Measurements from ENCODE around the gene ZNF225. TPM values are rescaled to one million over a fixed set of nuclear protein-coding genes. Genes with fewer than 3 reads are reported as not detected.

Gene ZNF225
- total and polyA plus RNA-seq, 11 donors = 1.3 to 6.2 (median 3.1) TPM

DNA sequence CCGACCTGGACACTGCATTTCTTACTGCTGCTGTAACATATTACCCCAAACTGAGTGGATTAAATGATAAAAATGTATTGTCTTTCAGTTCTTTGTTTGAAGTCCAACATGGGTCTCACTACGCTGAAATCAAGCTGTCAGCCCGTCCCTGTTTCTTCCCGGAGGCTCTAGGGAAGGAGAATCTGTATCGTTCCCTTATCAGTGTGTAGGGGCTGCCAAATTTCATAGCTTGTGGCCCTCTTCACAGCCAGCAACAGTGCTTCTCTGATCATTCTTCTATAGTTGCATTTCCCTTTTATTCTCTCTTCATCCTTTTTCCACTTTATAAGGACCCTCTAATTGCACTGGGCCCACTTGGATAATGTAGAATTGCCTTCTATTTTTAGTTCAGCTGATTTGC lies 38.3 kb downstream of the ZNF225 start:
- WGBS, 4 donors = 51 to 72% (median 57%) methylated on average over 5 of the region's 5 CpGs
- H3K9me3 ChIP-seq = peaks cover 0 to 50% (median 23%) of the 10 kb centered on the region in 12 donors

DNA sequence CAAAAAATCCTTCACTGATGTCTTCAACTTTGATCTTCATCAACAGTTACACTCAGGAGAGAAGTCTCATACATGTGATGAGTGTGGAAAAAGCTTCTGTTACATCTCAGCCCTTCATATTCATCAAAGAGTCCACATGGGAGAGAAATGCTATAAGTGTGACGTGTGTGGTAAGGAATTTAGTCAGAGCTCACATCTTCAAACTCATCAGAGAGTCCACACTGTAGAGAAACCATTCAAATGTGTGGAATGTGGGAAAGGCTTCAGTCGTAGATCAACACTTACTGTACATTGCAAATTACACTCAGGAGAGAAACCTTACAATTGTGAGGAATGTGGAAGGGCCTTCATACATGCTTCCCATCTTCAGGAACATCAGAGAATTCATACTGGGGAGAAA lies 43.3 kb downstream of the ZNF225 start:
- DNase-seq (no peak), ATAC-seq (no peak)
- TF ChIP-seq, protein P1, sequence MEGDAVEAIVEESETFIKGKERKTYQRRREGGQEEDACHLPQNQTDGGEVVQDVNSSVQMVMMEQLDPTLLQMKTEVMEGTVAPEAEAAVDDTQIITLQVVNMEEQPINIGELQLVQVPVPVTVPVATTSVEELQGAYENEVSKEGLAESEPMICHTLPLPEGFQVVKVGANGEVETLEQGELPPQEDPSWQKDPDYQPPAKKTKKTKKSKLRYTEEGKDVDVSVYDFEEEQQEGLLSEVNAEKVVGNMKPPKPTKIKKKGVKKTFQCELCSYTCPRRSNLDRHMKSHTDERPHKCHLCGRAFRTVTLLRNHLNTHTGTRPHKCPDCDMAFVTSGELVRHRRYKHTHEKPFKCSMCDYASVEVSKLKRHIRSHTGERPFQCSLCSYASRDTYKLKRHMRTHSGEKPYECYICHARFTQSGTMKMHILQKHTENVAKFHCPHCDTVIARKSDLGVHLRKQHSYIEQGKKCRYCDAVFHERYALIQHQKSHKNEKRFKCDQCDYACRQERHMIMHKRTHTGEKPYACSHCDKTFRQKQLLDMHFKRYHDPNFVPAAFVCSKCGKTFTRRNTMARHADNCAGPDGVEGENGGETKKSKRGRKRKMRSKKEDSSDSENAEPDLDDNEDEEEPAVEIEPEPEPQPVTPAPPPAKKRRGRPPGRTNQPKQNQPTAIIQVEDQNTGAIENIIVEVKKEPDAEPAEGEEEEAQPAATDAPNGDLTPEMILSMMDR (IDR thresholded peaks at IDR 0.05) = no peak
- peaks cover 0 to 98% (median 64%) of the 10 kb centered on the region in 12 donors for H3K9me3 ChIP-seq
- peaks cover 0 to 8% (median 0%) of the 10 kb centered on the region in 12 donors for H3K4me1 ChIP-seq
- no peaks in the 10 kb centered on the region for H3K27me3 ChIP-seq
- H3K4me3 ChIP-seq = no peak overlapping the region
- intact Hi-C loops (cut with DNase I) = no loop called here
- H3K36me3 ChIP-seq = peaks cover 12 to 66% (median 61%) of the 10 kb centered on the region in 9 donors
- WGBS, 4 donors = 91 to 99% (median 97%) methylated on average over 2 of the region's 2 CpGs
- no peak overlapping the region for H3K27ac ChIP-seq

More for the DNA sequence above, 38.3 kb downstream of the ZNF225 start:
- ATAC-seq (peak in 3 of 4 donors; percentile 41 to 51 (median 44)), DNase-seq (no peak)
- TF ChIP-seq, protein P1 (IDR thresholded peaks at IDR 0.05) = no peak
- no peak for TF ChIP-seq POLR2A (IDR thresholded peaks at IDR 0.05)
- Histone ChIP-seq H3K27ac (no peak overlapping the region), H3K4me1 (peaks cover 0 to 22% (median 0%) of the 10 kb centered on the region in 12 donors), H3K27me3 (no peaks in the 10 kb centered on the region), H3K4me3 (no peak overlapping the region), H3K36me3 (peaks cover 8 to 100% (median 96%) of the 10 kb centered on the region in 9 donors)
- intact Hi-C loops (cut with DNase I) = no loop called here

DNA sequence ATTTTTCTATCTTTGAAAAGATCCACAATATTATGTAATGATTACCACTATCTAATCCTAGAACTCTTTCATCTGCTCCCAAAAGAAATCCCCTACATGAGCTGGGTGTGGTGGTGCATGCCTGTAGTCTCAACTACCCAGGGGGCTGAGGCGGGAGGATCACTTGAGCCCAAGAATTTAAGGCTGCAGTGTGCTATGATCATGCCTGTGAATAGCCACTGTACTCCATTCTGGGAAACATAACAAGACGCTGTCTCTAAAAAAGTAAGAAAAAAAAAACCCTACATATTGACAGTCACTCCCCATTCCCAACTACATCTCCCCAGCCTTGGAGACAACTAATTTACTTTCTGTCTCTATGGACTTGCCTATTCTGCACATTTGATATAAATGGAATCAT lies 50.6 kb downstream of the ZNF225 start:
- no peak overlapping the region for H3K4me3 ChIP-seq
- 91 to 100% (median 96%) methylated on average over 2 of the region's 2 CpGs for WGBS, 4 donors
- intact Hi-C loops (cut with DNase I) = loop anchor here in 8 of 10 donors (1.0 to 10.0 kb wide), 8 partner anchors 22 to 179 kb away; partner anchors contain the start of genes ZNF225 (in 7 of the 8), ZNF227 (in 2 of the 8), ZNF234 (in 2 of the 8) and ZNF155 (in 1 of the 8)

DNA sequence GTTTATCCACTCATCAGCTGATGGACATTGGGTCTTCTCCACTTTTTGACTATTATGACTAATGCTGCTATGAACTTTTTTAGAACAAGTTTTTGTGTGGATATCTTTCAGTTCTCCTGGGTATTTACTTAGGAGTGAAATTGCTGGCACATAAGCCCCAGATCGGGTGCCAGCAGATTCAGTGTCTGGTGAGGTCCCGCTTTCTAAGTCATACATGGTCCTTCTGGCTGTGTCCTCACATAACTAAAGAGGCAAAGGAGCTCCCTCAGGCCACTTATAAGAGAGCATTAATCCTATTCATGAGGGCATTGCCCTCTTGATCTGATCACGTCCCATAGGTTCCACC lies 51.1 kb downstream of the ZNF225 start:
- H3K36me3 ChIP-seq = peaks cover 0 to 33% (median 27%) of the 10 kb centered on the region in 9 donors
- H3K27ac ChIP-seq = peak overlapping the region in 11 of 12 donors; percentile 56 to 91 (median 87)
- peaks cover 0 to 78% (median 25%) of the 10 kb centered on the region in 12 donors for H3K9me3 ChIP-seq
- H3K27me3 ChIP-seq = no peaks in the 10 kb centered on the region
- H3K4me3 ChIP-seq = peak overlapping the region in 11 of 12 donors; percentile 50 to 92 (median 75)
- ATAC-seq = no peak
- WGBS, 4 donors = 57 to 75% (median 69%) methylated on average over 3 of the region's 3 CpGs
- intact Hi-C loops (cut with DNase I) = loop anchor here in 8 of 10 donors (1.0 to 10.0 kb wide), 8 partner anchors 23 to 179 kb away; partner anchors contain the start of genes ZNF225 (in 7 of the 8), ZNF227 (in 2 of the 8), ZNF234 (in 2 of the 8) and ZNF155 (in 1 of the 8)
- DNase-seq = no peak
- H3K4me1 ChIP-seq = peaks cover 0 to 22% (median 11%) of the 10 kb centered on the region in 12 donors
- no peak for TF ChIP-seq POLR2A (IDR thresholded peaks at IDR 0.05)
- TF ChIP-seq, protein P1 (IDR thresholded peaks at IDR 0.05) = no peak

More for the DNA sequence above, 50.6 kb downstream of the ZNF225 start:
- no peak for TF ChIP-seq POLR2A (IDR thresholded peaks at IDR 0.05)
- TF ChIP-seq, protein P1 (IDR thresholded peaks at IDR 0.05) = no peak
- peaks cover 0 to 78% (median 28%) of the 10 kb centered on the region in 12 donors for H3K9me3 ChIP-seq
- no peaks in the 10 kb centered on the region for H3K27me3 ChIP-seq
- peaks cover 0 to 28% (median 23%) of the 10 kb centered on the region in 9 donors for H3K36me3 ChIP-seq
- H3K27ac ChIP-seq = no peak overlapping the region
- peaks cover 0 to 22% (median 11%) of the 10 kb centered on the region in 12 donors for H3K4me1 ChIP-seq
- DNase-seq (no peak), ATAC-seq (no peak)

Measured in heart left ventricle (tissue), 16 donors.